ENCODE measurements around the gene EMC9. TPM values are rescaled to one million over a fixed set of nuclear protein-coding genes. Genes with fewer than 3 reads are reported as not detected.
A peak's percentile ranks its signal among the peaks of the same experiment; 100 is the strongest.

The EMC9 gene
- total and polyA plus RNA-seq, 2 donors (not counting 1 experiment from before 2014, with no cell fraction given): 24.7 to 25.9 TPM

DNA sequence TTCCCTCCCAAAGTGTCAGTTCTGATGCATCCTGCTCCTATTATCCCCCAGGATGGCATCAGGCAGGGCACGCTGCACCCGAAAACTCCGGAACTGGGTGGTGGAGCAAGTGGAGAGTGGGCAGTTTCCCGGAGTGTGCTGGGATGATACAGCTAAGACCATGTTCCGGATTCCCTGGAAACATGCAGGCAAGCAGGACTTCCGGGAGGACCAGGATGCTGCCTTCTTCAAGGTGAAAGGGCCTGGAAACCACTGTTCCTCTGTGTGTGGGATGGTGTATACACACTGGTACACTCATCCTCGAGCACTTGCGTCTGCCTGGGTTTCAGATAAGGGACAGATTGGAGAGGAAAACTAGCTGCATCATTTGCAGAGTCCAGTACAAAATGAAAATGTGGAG is 20.7 kb upstream of the EMC9 start:
- Histone ChIP-seq H2AFZ (ENCODE audit: insufficient read depth, low read depth, low read length, poor library complexity, severe bottlenecking) (no peak overlapping the region), H3K9ac (ENCODE audit: low read length) (peak overlapping the region; percentile 76), H3K4me2 (replicated peaks; ENCODE audit: low read depth, low read length, poor library complexity, severe bottlenecking) (peak overlapping the region; percentile 77), H3K79me2 (ENCODE audit: control insufficient read depth, insufficient read depth, low read length) (peaks cover 37% of the 10 kb centered on the region), H4K20me1 (ENCODE audit: control insufficient read depth, insufficient read depth, low read length, poor library complexity, severe bottlenecking) (peaks cover 50% of the 10 kb centered on the region), H3K36me3 (replicated peaks in 1 of 2; ENCODE audit: control extremely low read depth in 1 of 2, control insufficient read depth in 1 of 2, extremely low read depth in 1 of 2, insufficient read depth in 2 of 2, low read length in 1 of 2) (peaks cover 3 to 70% of the 10 kb centered on the region in 2 experiments), H3K27me3 (replicated peaks in 1 of 4; ENCODE audit: control extremely low read depth in 1 of 4, control insufficient read depth in 3 of 4, insufficient read depth in 4 of 4, low read length in 3 of 4) (no peaks in the 10 kb centered on the region), H3K9me3 (ENCODE audit: control extremely low read depth in 1 of 3, control insufficient read depth in 2 of 3, insufficient read depth in 1 of 3, low read length in 2 of 3) (no peaks in the 10 kb centered on the region), H3K4me3 (ENCODE audit: control extremely low read depth in 1 of 5, extremely low read depth in 1 of 5, insufficient read depth in 1 of 5, low read depth in 2 of 5, low read length in 4 of 5) (peak overlapping the region; percentile 69 to 100 (median 91)), H3K27ac (ENCODE audit: low read length in 2 of 2) (peak overlapping the region; percentile 85 to 88), H3K4me1 (ENCODE audit: control insufficient read depth in 2 of 2, insufficient read depth in 2 of 2, low read length in 2 of 2) (peaks cover 29 to 39% of the 10 kb centered on the region in 2 donors)
- ATAC-seq (ENCODE audit: low read depth) (no peak), DNase-seq (no peak)
- intact Hi-C loops (cut with micrococcal nuclease): loop anchor here (5.0 kb wide), 1 partner anchor 70 kb away; the partner anchor contains the start of genes GMPR2 and NEDD8
- TF ChIP-seq, protein P1, sequence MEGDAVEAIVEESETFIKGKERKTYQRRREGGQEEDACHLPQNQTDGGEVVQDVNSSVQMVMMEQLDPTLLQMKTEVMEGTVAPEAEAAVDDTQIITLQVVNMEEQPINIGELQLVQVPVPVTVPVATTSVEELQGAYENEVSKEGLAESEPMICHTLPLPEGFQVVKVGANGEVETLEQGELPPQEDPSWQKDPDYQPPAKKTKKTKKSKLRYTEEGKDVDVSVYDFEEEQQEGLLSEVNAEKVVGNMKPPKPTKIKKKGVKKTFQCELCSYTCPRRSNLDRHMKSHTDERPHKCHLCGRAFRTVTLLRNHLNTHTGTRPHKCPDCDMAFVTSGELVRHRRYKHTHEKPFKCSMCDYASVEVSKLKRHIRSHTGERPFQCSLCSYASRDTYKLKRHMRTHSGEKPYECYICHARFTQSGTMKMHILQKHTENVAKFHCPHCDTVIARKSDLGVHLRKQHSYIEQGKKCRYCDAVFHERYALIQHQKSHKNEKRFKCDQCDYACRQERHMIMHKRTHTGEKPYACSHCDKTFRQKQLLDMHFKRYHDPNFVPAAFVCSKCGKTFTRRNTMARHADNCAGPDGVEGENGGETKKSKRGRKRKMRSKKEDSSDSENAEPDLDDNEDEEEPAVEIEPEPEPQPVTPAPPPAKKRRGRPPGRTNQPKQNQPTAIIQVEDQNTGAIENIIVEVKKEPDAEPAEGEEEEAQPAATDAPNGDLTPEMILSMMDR (IDR thresholded peaks at IDR 0.05): no peak
- TF ChIP-seq EZH2 (IDR thresholded peaks at IDR 0.05; ENCODE audit: borderline replicate concordance, insufficient read depth, low read depth, low read length, poor library complexity, severe bottlenecking): no peak
- Mint-ChIP-seq H3K27ac (peak overlapping the region; percentile 99), H3K9me3 (ENCODE audit: insufficient read depth) (no peaks in the 10 kb centered on the region), H3K4me1 (peaks cover 42% of the 10 kb centered on the region), H3K27me3 (no peaks in the 10 kb centered on the region), H3K4me3 (peak overlapping the region; percentile 100)
- CTCF ChIA-PET: interaction anchor here (0.6 to 3.8 kb wide), 21 partner anchors 9 to 270 kb away, joined by 3 to 63 read pairs (median 12); partner anchors contain the start of genes CIDEB, DCAF11, EMC9 and IPO4
- POLR2A ChIA-PET: interaction anchor here (0.7 to 3.8 kb wide), 16 partner anchors 9 to 268 kb away, joined by 3 to 35 read pairs (median 6); partner anchors contain the start of genes DCAF11, DHRS1, EMC9 and IPO4
- WGBS (ENCODE audit: insufficient coverage): 87% methylated on average over 5 of the region's 8 CpGs
